Stimulated activated CD4-positive, alpha-beta T cell treated with anti-CD3 and anti-CD28 coated beads, Interleukin-4, amount 100 ng/mL, for 24 hours (primary cell): ENCODE measurements around the gene VGF.
"Not testable (repeated sequence)": the region's sequence is repeated elsewhere in the genome, so short reads cannot be mapped to it uniquely, and the experiment has no call there.

Source experiments
- DNase-seq: peaks from one replicate; pipeline ENCODE4 v3.0.0-alpha.2; 2020

Gene VGF

DNA sequence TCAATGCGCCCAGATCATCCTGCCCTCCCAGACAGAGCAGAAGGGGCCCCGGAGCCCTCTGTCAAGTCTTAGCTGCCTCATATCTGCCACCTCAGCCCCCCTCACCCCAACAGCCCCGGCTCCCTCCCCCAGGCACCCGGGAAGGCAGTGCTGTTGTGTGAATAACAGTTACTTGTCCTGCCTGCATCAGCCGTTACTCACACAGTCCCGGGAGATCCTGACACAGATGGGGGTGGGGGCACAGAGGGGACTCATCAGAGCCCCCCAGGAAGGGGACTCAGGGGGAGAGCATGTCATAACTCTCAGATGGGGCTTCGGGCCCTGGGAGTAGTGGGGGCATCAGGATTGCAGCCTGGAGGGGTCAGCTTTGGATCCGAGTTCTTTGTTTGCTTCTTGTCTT, 50.9 kb downstream of the VGF start:
- no peak for DNase-seq

DNA sequence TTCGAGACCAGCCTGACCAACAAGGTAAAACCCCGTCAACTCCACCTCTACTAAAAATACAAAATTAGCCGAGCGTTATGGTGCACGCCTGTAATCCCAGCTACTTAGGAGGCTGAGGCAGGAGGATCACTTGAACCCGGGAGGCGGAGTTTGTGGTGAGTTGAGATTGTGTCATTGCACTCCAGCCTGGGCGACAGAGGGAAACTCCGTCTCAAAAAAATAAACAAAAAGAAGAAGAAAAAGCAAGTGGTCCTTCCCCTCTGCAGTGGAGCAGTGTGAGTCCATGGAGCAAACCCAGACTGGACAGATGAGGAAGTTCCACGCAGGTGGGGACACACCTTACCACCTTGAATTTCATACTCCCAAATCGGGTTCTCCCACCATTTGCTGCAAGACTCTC, 51.5 kb downstream of the VGF start:
- no peak for DNase-seq

DNA sequence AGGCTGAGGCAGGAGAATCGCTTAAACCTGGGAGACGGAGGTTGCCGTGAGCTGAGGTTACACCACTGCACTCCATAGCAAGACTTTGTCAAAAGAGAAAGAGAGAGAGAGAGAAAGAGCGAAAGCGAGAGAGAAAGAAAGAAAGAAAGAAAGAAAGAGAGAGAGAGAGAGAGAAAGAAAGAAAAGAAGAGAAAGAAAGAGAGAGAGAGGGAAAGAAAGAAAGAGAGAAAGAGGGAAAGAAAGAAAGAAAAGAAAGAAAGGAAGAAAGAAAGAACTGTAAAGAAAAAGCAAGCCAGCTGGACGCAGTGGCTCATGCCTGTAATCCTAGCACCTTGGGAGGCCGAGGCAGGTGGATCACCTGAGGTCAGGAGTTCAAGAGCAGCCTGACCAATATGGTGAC, 52.2 kb downstream of the VGF start:
- not testable (repeated sequence) for DNase-seq
